Caki2 (cell line): ENCODE measurements around the gene MLF1. TPM values are rescaled to one million over a fixed set of nuclear protein-coding genes. Genes with fewer than 3 reads are reported as not detected.
"Not testable (repeated sequence)": the region's sequence is repeated elsewhere in the genome, so short reads cannot be mapped to it uniquely, and the experiment has no call there.

ENCODE experiments used
- DNase-seq: peaks from one replicate; pipeline ENCODE4 v3.0.0-alpha.2; 2015; ENCODE audit warnings: low read depth
- in situ Hi-C: cut with HindIII; loops from 2 replicates; pipeline ENCODE4 v1.10.0; 2016; ENCODE audit warnings: low sequenced_read_pairs, low pct_unique_long_range_greater_than_20kb, mixed read lengths
- total RNA-seq: library from RNA; depleted of rRNA; stranded (reverse); fragments of >200 nt; shearing (Covaris generic); gene quantifications from 2 replicates; pipeline ENCODE4 v1.2.3, GENCODE V29; 2014; ENCODE audit warnings: low replicate concordance; rRNA removed

The MLF1 gene
- 16.2 and 26.7 TPM in 2 replicates for total RNA-seq

GRCh38 chr3:158570999-158571702 lies at the start of gene MLF1:
Gene MLF1 (plus strand): TSS chr3:158571194. CDS start chr3:158571301, 107 bp downstream.
- in situ Hi-C loops = no loop called here
- DNase-seq = peak; percentile 86

- DNase-seq = no peak
- in situ Hi-C loops = no loop called here
Measured at GRCh38 chr3:158522221-158523136, 48.5 kb upstream of the MLF1 start.

- in situ Hi-C loops = no loop called here
- no peak for DNase-seq
Measured at GRCh38 chr3:158528076-158528674, 42.8 kb upstream of the MLF1 start.

- DNase-seq = no peak
- in situ Hi-C loops = no loop called here
Measured at GRCh38 chr3:158531334-158531733, 39.7 kb upstream of the MLF1 start.

GRCh38 chr3:158532099-158532734 lies 38.8 kb upstream of the MLF1 start:
- DNase-seq = peak; percentile 29
- in situ Hi-C loops = no loop called here

GRCh38 chr3:158535918-158536317 lies 35.1 kb upstream of the MLF1 start:
- in situ Hi-C loops = no loop called here
- no peak for DNase-seq

GRCh38 chr3:158539414-158540014 lies 31.5 kb upstream of the MLF1 start:
- in situ Hi-C loops = no loop called here

GRCh38 chr3:158540066-158540465 lies 30.9 kb upstream of the MLF1 start:
- in situ Hi-C loops = no loop called here

More at GRCh38 chr3:158539414-158540014, 31.5 kb upstream of the MLF1 start:
- DNase-seq = peak; percentile 41

GRCh38 chr3:158548691-158549090 lies 22.3 kb upstream of the MLF1 start:
- in situ Hi-C loops = no loop called here
- no peak for DNase-seq

More at GRCh38 chr3:158540066-158540465, 30.9 kb upstream of the MLF1 start:
- no peak for DNase-seq

GRCh38 chr3:158549938-158550337 lies 21.1 kb upstream of the MLF1 start:
- DNase-seq, in situ Hi-C loops: not testable (repeated sequence)

GRCh38 chr3:158552124-158552523 lies 18.9 kb upstream of the MLF1 start:
- DNase-seq = no peak
- in situ Hi-C loops = no loop called here

- in situ Hi-C loops = no loop called here
- no peak for DNase-seq
Measured at GRCh38 chr3:158559504-158559903, 11.5 kb upstream of the MLF1 start.

- in situ Hi-C loops = no loop called here
- no peak for DNase-seq
Measured at GRCh38 chr3:158560979-158561378, 10.0 kb upstream of the MLF1 start.

GRCh38 chr3:158562674-158563073 lies 8.3 kb upstream of the MLF1 start:
- DNase-seq = no peak
- in situ Hi-C loops = no loop called here

- in situ Hi-C loops = no loop called here
- no peak for DNase-seq
Measured at GRCh38 chr3:158563076-158563475, 7.9 kb upstream of the MLF1 start.

GRCh38 chr3:158565076-158565475 lies 5.9 kb upstream of the MLF1 start:
- no peak for DNase-seq
- in situ Hi-C loops = no loop called here

- in situ Hi-C loops = no loop called here
- DNase-seq = no peak
Measured at GRCh38 chr3:158568784-158569183, 2.2 kb upstream of the MLF1 start.

GRCh38 chr3:158569794-158570193 lies 1.2 kb upstream of the MLF1 start:
- no peak for DNase-seq

More at GRCh38 chr3:158569794-158570193, 1.2 kb upstream of the MLF1 start:
- in situ Hi-C loops = no loop called here
